ENCODE data around the gene OR11H7.
"Not testable (repeated sequence)": the region's sequence is repeated elsewhere in the genome, so short reads cannot be mapped to it uniquely, and the experiment has no call there.

OR11H7 gene

DNA sequence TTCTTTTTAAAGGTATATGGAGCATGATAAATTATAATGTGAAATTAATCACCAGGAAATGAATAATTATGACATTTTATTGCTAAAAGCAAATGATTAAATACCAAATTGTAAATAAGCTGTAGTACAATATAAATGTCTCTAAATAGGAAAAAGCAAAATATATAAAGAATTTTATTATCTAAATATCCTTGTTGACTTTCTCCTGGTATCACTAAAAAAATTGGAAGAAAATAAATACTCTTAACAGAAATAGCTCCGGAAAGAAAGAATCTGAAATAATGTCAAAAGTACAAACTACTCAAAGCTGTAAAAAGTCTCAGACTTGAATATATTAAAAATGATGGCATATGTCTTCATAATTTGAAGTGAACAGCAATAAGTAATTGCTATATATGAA, at the start of gene OR11H7:
TSS of gene OR11H7 (plus strand) at position 301 of the 400 bp plus-strand sequence.
- H3K4me3 ChIP-seq (ENCODE audit: low read depth, low read length), result no peak within 1 kb of the TSS
- H3K9ac ChIP-seq (ENCODE audit: low read length), result no peak within 1 kb of the TSS
- no peaks in the 10 kb centered on the region for H3K4me1 ChIP-seq (ENCODE audit: control insufficient read depth, insufficient read depth, low read length)
- H3K27me3 ChIP-seq (ENCODE audit: control insufficient read depth, insufficient read depth, low read length), result no peaks in the 10 kb centered on the region
- no peaks in the 10 kb centered on the region for H3K36me3 ChIP-seq (ENCODE audit: control insufficient read depth, insufficient read depth, low read length)
- peaks cover 41% of the 10 kb centered on the region; the same call in 1 of the 2 replicates for H3K9me3 ChIP-seq (ENCODE audit: control insufficient read depth, insufficient read depth, low read depth, low read length)
- H3K27ac ChIP-seq (ENCODE audit: low read depth, low read length), result no peak within 1 kb of the TSS

- Histone ChIP-seq H3K4me1 (ENCODE audit: control insufficient read depth, insufficient read depth, low read length) (no peaks in the 10 kb centered on the region), H3K9me3 (ENCODE audit: control insufficient read depth, insufficient read depth, low read depth, low read length) (peaks cover 40% of the 10 kb centered on the region; the same call in 1 of the 2 replicates), H3K9ac (ENCODE audit: low read length) (no peak overlapping the region), H3K27ac (ENCODE audit: low read depth, low read length) (no peak overlapping the region), H3K27me3 (ENCODE audit: control insufficient read depth, insufficient read depth, low read length) (no peaks in the 10 kb centered on the region; the same call in 1 of the 2 replicates), H3K36me3 (ENCODE audit: control insufficient read depth, insufficient read depth, low read length) (no peaks in the 10 kb centered on the region), H3K4me3 (ENCODE audit: low read depth, low read length) (no peak overlapping the region)
Observed at GRCh38 chr14:20179218-20179617, 49.6 kb upstream of the OR11H7 start.

- Histone ChIP-seq H3K27me3 (ENCODE audit: control insufficient read depth, insufficient read depth, low read length) (no peaks in the 10 kb centered on the region; the same call in 1 of the 2 replicates), H3K9me3 (ENCODE audit: control insufficient read depth, insufficient read depth, low read depth, low read length) (peaks cover 44% of the 10 kb centered on the region; the same call in 1 of the 2 replicates), H3K36me3 (ENCODE audit: control insufficient read depth, insufficient read depth, low read length) (no peaks in the 10 kb centered on the region), H3K27ac (ENCODE audit: low read depth, low read length) (no peak overlapping the region), H3K4me1 (ENCODE audit: control insufficient read depth, insufficient read depth, low read length) (no peaks in the 10 kb centered on the region), H3K4me3 (ENCODE audit: low read depth, low read length) (no peak overlapping the region), H3K9ac (ENCODE audit: low read length) (no peak overlapping the region)
Observed at GRCh38 chr14:20179880-20180279, 48.9 kb upstream of the OR11H7 start.

DNA sequence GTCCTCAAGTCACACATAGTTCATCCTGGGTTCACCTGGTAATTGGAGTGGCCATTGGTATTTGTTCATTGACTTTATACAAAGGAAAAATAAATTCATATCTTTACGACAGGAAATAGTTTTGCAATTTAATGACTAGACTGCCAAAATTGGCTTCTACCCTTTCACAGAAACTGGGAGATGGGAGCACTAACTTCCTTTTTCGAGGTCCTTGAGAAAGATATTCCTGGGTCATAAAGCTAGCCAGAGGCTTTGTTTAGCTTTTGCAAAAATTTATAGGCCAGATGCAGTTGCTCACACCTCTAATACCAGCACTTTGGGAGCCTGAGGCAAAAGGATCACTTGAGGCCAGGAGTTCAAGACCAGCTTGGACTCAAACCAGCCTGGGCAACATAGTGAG, 48.3 kb upstream of the OR11H7 start:
- Histone ChIP-seq H3K27me3 (ENCODE audit: control insufficient read depth, insufficient read depth, low read length) (no peaks in the 10 kb centered on the region; the same call in 1 of the 2 replicates), H3K9me3 (ENCODE audit: control insufficient read depth, insufficient read depth, low read depth, low read length) (peaks cover 41% of the 10 kb centered on the region; the same call in 1 of the 2 replicates), H3K4me3 (ENCODE audit: low read depth, low read length) (no peak overlapping the region), H3K36me3 (ENCODE audit: control insufficient read depth, insufficient read depth, low read length) (no peaks in the 10 kb centered on the region), H3K27ac (ENCODE audit: low read depth, low read length) (no peak overlapping the region), H3K9ac (ENCODE audit: low read length) (no peak overlapping the region), H3K4me1 (ENCODE audit: control insufficient read depth, insufficient read depth, low read length) (no peaks in the 10 kb centered on the region)

GRCh38 chr14:20184181-20184580, 44.6 kb upstream of the OR11H7 start:
- Histone ChIP-seq H3K9ac (ENCODE audit: low read length) (no peak overlapping the region), H3K9me3 (ENCODE audit: control insufficient read depth, insufficient read depth, low read depth, low read length) (peaks cover 35% of the 10 kb centered on the region; the same call in 1 of the 2 replicates), H3K4me3 (ENCODE audit: low read depth, low read length) (no peak overlapping the region), H3K36me3 (ENCODE audit: control insufficient read depth, insufficient read depth, low read length) (no peaks in the 10 kb centered on the region), H3K27me3 (ENCODE audit: control insufficient read depth, insufficient read depth, low read length) (no peaks in the 10 kb centered on the region; the same call in 1 of the 2 replicates), H3K27ac (ENCODE audit: low read depth, low read length) (no peak overlapping the region), H3K4me1 (ENCODE audit: control insufficient read depth, insufficient read depth, low read length) (no peaks in the 10 kb centered on the region)

DNA sequence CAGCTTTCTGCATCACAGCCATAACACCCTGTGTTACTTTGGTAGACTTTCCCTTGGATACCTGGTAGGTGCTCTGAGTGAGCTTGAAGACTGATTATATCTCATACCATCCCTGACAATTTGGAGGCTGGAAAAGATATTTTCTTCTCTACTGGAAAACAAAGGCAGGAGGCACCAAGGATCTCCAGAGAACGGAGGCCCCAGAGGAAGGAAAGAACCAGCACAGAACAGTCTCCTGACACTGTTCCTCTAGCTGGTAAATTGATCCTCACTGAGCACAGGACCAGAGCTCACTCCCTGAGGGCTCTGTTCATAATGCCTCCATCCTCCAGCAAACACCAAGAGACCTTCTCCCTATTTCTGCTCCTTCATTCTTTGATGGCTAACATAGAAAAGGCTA, 38.2 kb upstream of the OR11H7 start, which contains the start of gene OR11G2:
TSS of gene OR11G2 (plus strand) at position 301 of the 400 bp plus-strand sequence. CDS start 6,542 bp downstream, outside the sequence.
- H3K36me3 ChIP-seq (ENCODE audit: control insufficient read depth, insufficient read depth, low read length), result no peaks in the 10 kb centered on the region
- peaks cover 45% of the 10 kb centered on the region; the same call in 1 of the 2 replicates for H3K9me3 ChIP-seq (ENCODE audit: control insufficient read depth, insufficient read depth, low read depth, low read length)
- no peaks in the 10 kb centered on the region for H3K27me3 ChIP-seq (ENCODE audit: control insufficient read depth, insufficient read depth, low read length)
- H3K4me3 ChIP-seq (ENCODE audit: low read depth, low read length), result no peak within 1 kb of the TSS
- H3K9ac ChIP-seq (ENCODE audit: low read length), result no peak within 1 kb of the TSS
- H3K4me1 ChIP-seq (ENCODE audit: control insufficient read depth, insufficient read depth, low read length), result no peaks in the 10 kb centered on the region
- no peak within 1 kb of the TSS for H3K27ac ChIP-seq (ENCODE audit: low read depth, low read length)

DNA sequence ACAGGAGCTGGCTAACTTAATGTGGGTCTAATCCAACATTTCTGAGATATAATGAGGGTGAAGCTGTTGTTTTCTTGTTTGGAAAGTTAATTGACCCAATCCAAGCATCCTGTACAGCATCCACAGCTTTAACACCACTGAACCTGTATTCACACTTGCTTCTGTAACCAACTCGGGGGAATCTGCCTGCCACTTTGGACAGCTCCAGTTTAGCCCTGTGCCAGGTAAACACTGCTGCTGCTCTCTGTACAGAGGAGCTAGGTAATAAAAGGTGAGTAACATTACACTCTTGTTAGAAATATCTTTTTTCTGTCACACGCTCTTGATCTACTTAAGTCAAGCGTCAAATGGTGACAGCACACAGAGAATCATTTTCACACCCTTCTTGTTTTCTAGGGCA, 37.4 kb upstream of the OR11H7 start:
- no peak overlapping the region for H3K27ac ChIP-seq (ENCODE audit: low read depth, low read length)
- H3K9ac ChIP-seq (ENCODE audit: low read length), result no peak overlapping the region
- H3K36me3 ChIP-seq (ENCODE audit: control insufficient read depth, insufficient read depth, low read length), result no peaks in the 10 kb centered on the region
- no peaks in the 10 kb centered on the region for H3K27me3 ChIP-seq (ENCODE audit: control insufficient read depth, insufficient read depth, low read length)
- H3K4me1 ChIP-seq (ENCODE audit: control insufficient read depth, insufficient read depth, low read length), result no peaks in the 10 kb centered on the region
- H3K9me3 ChIP-seq (ENCODE audit: control insufficient read depth, insufficient read depth, low read depth, low read length), result peaks cover 47% of the 10 kb centered on the region; the same call in 1 of the 2 replicates
- H3K4me3 ChIP-seq (ENCODE audit: low read depth, low read length), result no peak overlapping the region

DNA sequence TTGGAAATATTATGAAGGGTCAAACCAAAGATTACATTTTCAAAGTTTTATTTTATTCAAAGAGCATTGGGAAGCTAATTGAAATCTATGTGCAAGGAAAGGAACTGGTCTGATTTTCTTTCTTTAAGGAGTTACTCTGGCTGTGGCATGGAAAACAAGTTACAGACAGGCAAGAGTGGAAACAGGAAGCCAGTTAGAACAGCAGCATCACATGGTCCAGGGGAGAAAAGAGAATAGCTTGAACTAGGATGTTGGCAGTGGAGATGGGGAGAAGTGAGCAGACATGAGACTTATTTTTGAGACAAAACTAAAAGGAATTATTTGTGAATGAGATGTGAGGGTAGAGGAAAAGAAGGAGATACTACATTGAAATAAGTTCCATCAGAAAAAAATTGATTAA, 34.7 kb upstream of the OR11H7 start:
- Histone ChIP-seq H3K9me3 (ENCODE audit: control insufficient read depth, insufficient read depth, low read depth, low read length) (peaks cover 51% of the 10 kb centered on the region; the same call in 1 of the 2 replicates), H3K36me3 (ENCODE audit: control insufficient read depth, insufficient read depth, low read length) (no peaks in the 10 kb centered on the region)

GRCh38 chr14:20195170-20195569, 33.6 kb upstream of the OR11H7 start:
- H3K9me3 ChIP-seq (ENCODE audit: control insufficient read depth, insufficient read depth, low read depth, low read length), result peaks cover 52% of the 10 kb centered on the region; the same call in 1 of the 2 replicates

More for the DNA sequence above, 34.7 kb upstream of the OR11H7 start:
- Histone ChIP-seq H3K4me1 (ENCODE audit: control insufficient read depth, insufficient read depth, low read length) (no peaks in the 10 kb centered on the region), H3K4me3 (ENCODE audit: low read depth, low read length) (no peak overlapping the region), H3K9ac (ENCODE audit: low read length) (no peak overlapping the region), H3K27me3 (ENCODE audit: control insufficient read depth, insufficient read depth, low read length) (no peaks in the 10 kb centered on the region), H3K27ac (ENCODE audit: low read depth, low read length) (no peak overlapping the region)

GRCh38 chr14:20195911-20196310, 32.9 kb upstream of the OR11H7 start:
- H3K27ac ChIP-seq (ENCODE audit: low read depth, low read length), result no peak overlapping the region
- H3K4me3 ChIP-seq (ENCODE audit: low read depth, low read length), result no peak overlapping the region
- no peaks in the 10 kb centered on the region for H3K36me3 ChIP-seq (ENCODE audit: control insufficient read depth, insufficient read depth, low read length)
- H3K9me3 ChIP-seq (ENCODE audit: control insufficient read depth, insufficient read depth, low read depth, low read length), result peaks cover 49% of the 10 kb centered on the region; the same call in 1 of the 2 replicates
- H3K4me1 ChIP-seq (ENCODE audit: control insufficient read depth, insufficient read depth, low read length), result no peaks in the 10 kb centered on the region
- no peaks in the 10 kb centered on the region for H3K27me3 ChIP-seq (ENCODE audit: control insufficient read depth, insufficient read depth, low read length)
- no peak overlapping the region for H3K9ac ChIP-seq (ENCODE audit: low read length)

More at GRCh38 chr14:20195170-20195569, 33.6 kb upstream of the OR11H7 start:
- not testable (repeated sequence) for H3K4me3 ChIP-seq (ENCODE audit: low read depth, low read length); H3K27me3 ChIP-seq (ENCODE audit: control insufficient read depth, insufficient read depth, low read length); H3K4me1 ChIP-seq (ENCODE audit: control insufficient read depth, insufficient read depth, low read length); H3K36me3 ChIP-seq (ENCODE audit: control insufficient read depth, insufficient read depth, low read length); H3K27ac ChIP-seq (ENCODE audit: low read depth, low read length); H3K9ac ChIP-seq (ENCODE audit: low read length)

GRCh38 chr14:20197459-20197858, 31.3 kb upstream of the OR11H7 start:
- Histone ChIP-seq H3K36me3 (ENCODE audit: control insufficient read depth, insufficient read depth, low read length) (no peaks in the 10 kb centered on the region), H3K4me3 (ENCODE audit: low read depth, low read length) (no peak overlapping the region), H3K27me3 (ENCODE audit: control insufficient read depth, insufficient read depth, low read length) (no peaks in the 10 kb centered on the region), H3K4me1 (ENCODE audit: control insufficient read depth, insufficient read depth, low read length) (no peaks in the 10 kb centered on the region), H3K27ac (ENCODE audit: low read depth, low read length) (no peak overlapping the region), H3K9me3 (ENCODE audit: control insufficient read depth, insufficient read depth, low read depth, low read length) (peaks cover 46% of the 10 kb centered on the region; the same call in 1 of the 2 replicates), H3K9ac (ENCODE audit: low read length) (no peak overlapping the region)

Measured in HUES6 (cell line).